ENCODE results near the gene ISM1.

Gene ISM1

GRCh38 chr20:13220904-13221297 is at the start of gene ISM1:
TSS of gene ISM1 (plus strand) at chr20:13221274. CDS start at chr20:13221777, 503 bp downstream.
- peak within 1 kb of the TSS; percentile 79 for H3K9ac ChIP-seq (ENCODE audit: low read depth, low read length)
- H3K9me3 ChIP-seq (ENCODE audit: control insufficient read depth, insufficient read depth, low read length): no peaks in the 10 kb centered on the region
- H3K4me1 ChIP-seq (ENCODE audit: insufficient read depth, low read length): no peaks in the 10 kb centered on the region; the same call in 1 of the 2 replicates
- H3K36me3 ChIP-seq (ENCODE audit: insufficient read depth, low read length): no peaks in the 10 kb centered on the region

GRCh38 chr20:13173201-13173600 is 47.9 kb upstream of the ISM1 start:
- Histone ChIP-seq H3K9me3 (ENCODE audit: control insufficient read depth, insufficient read depth, low read length) (0 out of 2 replicates have a peak, but pooled peaks cover 2% of the 10 kb centered on the region), H3K4me1 (ENCODE audit: insufficient read depth, low read length) (no peaks in the 10 kb centered on the region), H3K9ac (ENCODE audit: low read depth, low read length) (no peak overlapping the region), H3K36me3 (ENCODE audit: insufficient read depth, low read length) (no peaks in the 10 kb centered on the region)

DNA sequence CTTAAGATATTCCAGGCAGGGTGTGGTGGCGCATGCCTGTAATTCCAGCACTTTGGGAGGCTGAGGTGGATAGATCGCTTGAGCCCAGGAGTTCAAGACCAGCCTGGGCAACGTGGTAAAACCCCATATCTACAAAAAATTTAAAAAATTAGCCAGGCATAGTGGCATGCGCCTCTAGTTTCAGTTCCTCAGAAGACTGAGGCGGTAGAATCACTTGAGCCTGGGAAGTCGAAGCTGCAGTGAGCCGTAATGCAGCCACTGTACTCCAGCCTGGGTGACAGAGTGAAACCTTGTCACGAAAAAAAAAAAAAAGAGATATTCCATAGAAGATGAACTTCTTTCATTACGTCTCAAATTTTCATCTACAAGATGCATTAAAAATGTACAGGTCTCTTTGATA is 46.7 kb upstream of the ISM1 start:
- no peaks in the 10 kb centered on the region for H3K9me3 ChIP-seq (ENCODE audit: control insufficient read depth, insufficient read depth, low read length)
- no peak overlapping the region for H3K9ac ChIP-seq (ENCODE audit: low read depth, low read length)
- H3K36me3 ChIP-seq (ENCODE audit: insufficient read depth, low read length): no peaks in the 10 kb centered on the region
- H3K4me1 ChIP-seq (ENCODE audit: insufficient read depth, low read length): no peaks in the 10 kb centered on the region

DNA sequence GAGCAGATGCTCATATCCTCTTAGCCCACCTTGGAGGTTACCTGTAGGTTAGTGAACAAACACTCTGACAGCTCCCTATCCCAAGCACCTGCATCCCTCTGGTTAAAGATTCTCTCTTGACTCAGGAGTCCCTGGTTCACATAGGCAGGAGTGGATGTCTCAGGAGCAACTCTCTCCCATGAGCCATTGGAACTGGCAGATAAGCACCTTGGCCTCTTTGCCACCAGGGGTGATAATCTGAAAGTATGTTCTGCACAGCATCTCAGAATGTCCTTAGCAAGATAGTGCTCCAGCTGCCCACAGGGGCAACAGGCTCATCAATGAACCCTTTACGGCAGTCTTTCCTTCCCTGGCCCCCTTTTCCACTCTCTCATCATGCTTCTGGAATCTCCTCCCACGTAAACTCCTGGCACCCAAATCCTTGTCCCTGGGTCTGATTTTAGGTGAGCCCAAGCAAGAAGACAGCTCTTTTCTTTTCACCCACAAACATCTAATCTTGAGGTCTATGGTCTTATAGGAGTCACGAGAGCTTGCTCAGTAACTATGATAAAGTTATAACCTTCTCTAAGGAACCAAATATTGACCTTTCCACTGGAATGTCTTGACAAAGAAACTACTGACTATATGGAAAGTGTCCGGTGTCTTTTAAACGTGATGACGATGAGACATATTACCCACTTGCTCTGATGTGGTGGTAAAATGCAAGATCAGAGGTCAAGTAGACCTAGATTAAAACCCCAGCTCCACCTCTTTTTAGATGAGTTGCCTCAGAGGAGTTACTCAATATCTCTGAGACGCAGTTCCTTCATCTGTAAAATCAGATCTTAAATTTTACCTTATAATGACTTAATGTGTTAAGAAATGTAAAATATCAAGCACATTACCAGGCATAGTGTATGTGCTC is 39.8 kb upstream of the ISM1 start:
- no peak overlapping the region for H3K9ac ChIP-seq (ENCODE audit: low read depth, low read length)
- no peaks in the 10 kb centered on the region for H3K36me3 ChIP-seq (ENCODE audit: insufficient read depth, low read length)
- no peaks in the 10 kb centered on the region for H3K9me3 ChIP-seq (ENCODE audit: control insufficient read depth, insufficient read depth, low read length)
- peaks cover 7% of the 10 kb centered on the region for H3K4me1 ChIP-seq (ENCODE audit: insufficient read depth, low read length)

- H3K9me3 ChIP-seq (ENCODE audit: control insufficient read depth, insufficient read depth, low read length): no peaks in the 10 kb centered on the region
- H3K4me1 ChIP-seq (ENCODE audit: insufficient read depth, low read length): peaks cover 13% of the 10 kb centered on the region
- H3K36me3 ChIP-seq (ENCODE audit: insufficient read depth, low read length): no peaks in the 10 kb centered on the region
- no peak overlapping the region for H3K9ac ChIP-seq (ENCODE audit: low read depth, low read length)
Measured at GRCh38 chr20:13183005-13183404, 38.1 kb upstream of the ISM1 start.

GRCh38 chr20:13186043-13186774 is 34.9 kb upstream of the ISM1 start:
- peaks cover 13% of the 10 kb centered on the region for H3K4me1 ChIP-seq (ENCODE audit: insufficient read depth, low read length)
- no peaks in the 10 kb centered on the region for H3K36me3 ChIP-seq (ENCODE audit: insufficient read depth, low read length)

GRCh38 chr20:13187899-13188298 is 33.2 kb upstream of the ISM1 start:
- no peaks in the 10 kb centered on the region for H3K9me3 ChIP-seq (ENCODE audit: control insufficient read depth, insufficient read depth, low read length)
- peaks cover 13% of the 10 kb centered on the region for H3K4me1 ChIP-seq (ENCODE audit: insufficient read depth, low read length)
- no peak overlapping the region for H3K9ac ChIP-seq (ENCODE audit: low read depth, low read length)
- no peaks in the 10 kb centered on the region for H3K36me3 ChIP-seq (ENCODE audit: insufficient read depth, low read length)

More at GRCh38 chr20:13186043-13186774, 34.9 kb upstream of the ISM1 start:
- Histone ChIP-seq H3K9ac (ENCODE audit: low read depth, low read length) (0 out of 2 replicates have a peak overlapping the region, but pooled peaks have one; percentile 20), H3K9me3 (ENCODE audit: control insufficient read depth, insufficient read depth, low read length) (no peaks in the 10 kb centered on the region)

DNA sequence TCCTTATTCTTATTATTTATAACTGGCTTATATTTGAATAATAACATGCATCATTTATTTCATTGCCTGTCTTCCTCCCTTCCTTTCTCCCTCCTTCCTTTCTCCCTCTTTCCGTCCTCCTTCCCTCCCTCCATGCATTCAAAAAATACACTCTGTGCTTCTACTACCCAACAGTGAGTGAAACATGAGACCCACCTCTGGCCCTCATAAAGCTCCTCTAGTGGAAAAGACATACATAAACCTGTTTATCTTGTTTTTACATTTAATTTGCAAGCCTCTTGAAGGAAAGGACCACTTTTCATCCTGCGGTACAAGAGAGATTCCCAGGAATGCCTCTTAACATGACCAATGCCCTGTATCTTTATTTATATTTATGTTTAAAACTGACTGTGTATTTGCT is 21.8 kb upstream of the ISM1 start:
- Histone ChIP-seq H3K9ac (ENCODE audit: low read depth, low read length) (no peak overlapping the region), H3K9me3 (ENCODE audit: control insufficient read depth, insufficient read depth, low read length) (no peaks in the 10 kb centered on the region), H3K4me1 (ENCODE audit: insufficient read depth, low read length) (peaks cover 10% of the 10 kb centered on the region; the same call in 1 of the 2 replicates), H3K36me3 (ENCODE audit: insufficient read depth, low read length) (no peaks in the 10 kb centered on the region)

- H3K9ac ChIP-seq (ENCODE audit: low read depth, low read length): no peak overlapping the region
- peaks cover 10% of the 10 kb centered on the region; the same call in 1 of the 2 replicates for H3K4me1 ChIP-seq (ENCODE audit: insufficient read depth, low read length)
- H3K36me3 ChIP-seq (ENCODE audit: insufficient read depth, low read length): no peaks in the 10 kb centered on the region
Measured at GRCh38 chr20:13200767-13201500, 20.1 kb upstream of the ISM1 start.

GRCh38 chr20:13202565-13202964 is 18.5 kb upstream of the ISM1 start:
- H3K4me1 ChIP-seq (ENCODE audit: insufficient read depth, low read length): peaks cover 10% of the 10 kb centered on the region; the same call in 1 of the 2 replicates
- no peak overlapping the region for H3K9ac ChIP-seq (ENCODE audit: low read depth, low read length)
- no peaks in the 10 kb centered on the region for H3K36me3 ChIP-seq (ENCODE audit: insufficient read depth, low read length)
- no peaks in the 10 kb centered on the region for H3K9me3 ChIP-seq (ENCODE audit: control insufficient read depth, insufficient read depth, low read length)

More at GRCh38 chr20:13200767-13201500, 20.1 kb upstream of the ISM1 start:
- no peaks in the 10 kb centered on the region for H3K9me3 ChIP-seq (ENCODE audit: control insufficient read depth, insufficient read depth, low read length)

- Histone ChIP-seq H3K9ac (ENCODE audit: low read depth, low read length) (no peak overlapping the region), H3K36me3 (ENCODE audit: insufficient read depth, low read length) (no peaks in the 10 kb centered on the region), H3K9me3 (ENCODE audit: control insufficient read depth, insufficient read depth, low read length) (no peaks in the 10 kb centered on the region), H3K4me1 (ENCODE audit: insufficient read depth, low read length) (peaks cover 5% of the 10 kb centered on the region; the same call in 1 of the 2 replicates)
Measured at GRCh38 chr20:13205425-13205824, 15.6 kb upstream of the ISM1 start.

GRCh38 chr20:13205848-13206434 is 15.1 kb upstream of the ISM1 start:
- no peaks in the 10 kb centered on the region for H3K36me3 ChIP-seq (ENCODE audit: insufficient read depth, low read length)
- no peak overlapping the region for H3K9ac ChIP-seq (ENCODE audit: low read depth, low read length)

GRCh38 chr20:13207016-13207415 is 14.1 kb upstream of the ISM1 start:
- Histone ChIP-seq H3K9me3 (ENCODE audit: control insufficient read depth, insufficient read depth, low read length) (peaks cover 1% of the 10 kb centered on the region; the same call in 1 of the 2 replicates), H3K9ac (ENCODE audit: low read depth, low read length) (no peak overlapping the region), H3K4me1 (ENCODE audit: insufficient read depth, low read length) (no peaks in the 10 kb centered on the region), H3K36me3 (ENCODE audit: insufficient read depth, low read length) (no peaks in the 10 kb centered on the region)

More at GRCh38 chr20:13205848-13206434, 15.1 kb upstream of the ISM1 start:
- 0 out of 2 replicates have a peak, but pooled peaks cover under 1% of the 10 kb centered on the region for H3K4me1 ChIP-seq (ENCODE audit: insufficient read depth, low read length)
- no peaks in the 10 kb centered on the region for H3K9me3 ChIP-seq (ENCODE audit: control insufficient read depth, insufficient read depth, low read length)
